ENCODE data around the gene MRE11.

DNA sequence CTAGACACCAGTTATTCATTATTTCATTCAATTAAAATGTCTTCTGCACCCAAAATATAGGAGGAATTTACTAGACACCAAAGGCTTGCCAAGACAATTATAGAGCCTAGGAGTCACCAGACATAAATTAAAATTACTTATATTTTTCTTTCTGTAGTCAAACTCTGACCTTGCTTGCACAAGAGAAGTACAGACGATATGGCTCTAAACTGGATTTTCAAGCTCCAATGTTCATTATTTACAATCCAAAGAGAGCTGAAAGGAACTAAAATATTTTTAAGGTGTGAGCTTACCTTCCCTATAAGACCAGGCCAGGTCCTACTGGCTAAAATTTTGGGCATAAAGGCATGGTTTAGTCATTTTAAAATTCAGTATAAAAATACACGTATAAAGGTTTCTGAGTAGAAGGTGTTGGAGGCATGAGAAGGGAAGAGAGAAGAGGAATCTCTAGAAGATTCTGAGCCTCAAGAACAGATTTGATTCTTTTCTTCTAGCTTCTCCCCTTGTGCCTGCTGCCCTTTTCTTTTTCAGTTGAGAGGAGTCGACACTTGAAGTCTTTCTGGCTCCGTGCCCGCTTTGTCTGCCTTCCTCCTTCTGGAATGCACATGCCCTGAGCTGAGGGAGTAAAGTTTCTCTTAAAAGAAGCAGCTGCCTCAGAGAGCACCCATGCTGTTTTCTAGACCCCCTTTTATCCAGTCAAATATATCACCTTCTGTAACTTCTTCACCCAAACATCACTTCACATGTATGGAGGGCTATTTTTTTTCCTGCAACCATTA, 32.1 kb upstream of the MRE11 start:
- TF ChIP-seq, protein P1, sequence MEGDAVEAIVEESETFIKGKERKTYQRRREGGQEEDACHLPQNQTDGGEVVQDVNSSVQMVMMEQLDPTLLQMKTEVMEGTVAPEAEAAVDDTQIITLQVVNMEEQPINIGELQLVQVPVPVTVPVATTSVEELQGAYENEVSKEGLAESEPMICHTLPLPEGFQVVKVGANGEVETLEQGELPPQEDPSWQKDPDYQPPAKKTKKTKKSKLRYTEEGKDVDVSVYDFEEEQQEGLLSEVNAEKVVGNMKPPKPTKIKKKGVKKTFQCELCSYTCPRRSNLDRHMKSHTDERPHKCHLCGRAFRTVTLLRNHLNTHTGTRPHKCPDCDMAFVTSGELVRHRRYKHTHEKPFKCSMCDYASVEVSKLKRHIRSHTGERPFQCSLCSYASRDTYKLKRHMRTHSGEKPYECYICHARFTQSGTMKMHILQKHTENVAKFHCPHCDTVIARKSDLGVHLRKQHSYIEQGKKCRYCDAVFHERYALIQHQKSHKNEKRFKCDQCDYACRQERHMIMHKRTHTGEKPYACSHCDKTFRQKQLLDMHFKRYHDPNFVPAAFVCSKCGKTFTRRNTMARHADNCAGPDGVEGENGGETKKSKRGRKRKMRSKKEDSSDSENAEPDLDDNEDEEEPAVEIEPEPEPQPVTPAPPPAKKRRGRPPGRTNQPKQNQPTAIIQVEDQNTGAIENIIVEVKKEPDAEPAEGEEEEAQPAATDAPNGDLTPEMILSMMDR (IDR thresholded peaks at IDR 0.05): no peak
- no peak for TF ChIP-seq POLR2A (IDR thresholded peaks at IDR 0.05)
